B cell (primary cell): ENCODE data around the gene MED20. TPM values are rescaled to one million over a fixed set of nuclear protein-coding genes. Genes with fewer than 3 reads are reported as not detected.

Source experiments
- ATAC-seq: fragments of 200-7000 bp; cut with Tn5 transposase; one replicate; pipeline ENCODE4 v1.10.0; 2021; ENCODE audit warnings: low read depth, mild to moderate bottlenecking, moderate number of reproducible peaks, moderate library complexity
- CTCF ChIA-PET: fragments of 350-600 bp; sonication (Branson Sonifier 250); formaldehyde crosslinking; loops from one replicate; lab custom pipeline; 2021; ENCODE audit warnings: antibody characterized with exemption, inconsistent platforms; lab: Charles Lee
- POLR2A ChIA-PET: fragments of 350-600 bp; sonication (Branson Sonifier 250); formaldehyde crosslinking; loops from one replicate; lab custom pipeline; 2021; ENCODE audit warnings: antibody characterized with exemption; lab: Charles Lee
- DNase-seq: peaks from one replicate; pipeline ENCODE4 v3.0.0; 2013
- H2AFZ ChIP-seq: 2 replicates; pipeline ENCODE4 v1.6.1; 2012; ENCODE audit warnings: mild to moderate bottlenecking, low read depth, low read length; ENCODE audit not compliant: insufficient read depth, poor library complexity, severe bottlenecking
- H3K27ac ChIP-seq, 2 donors: 1 replicate in 1 of 2; 2 replicates in 1 of 2; pipeline ENCODE4 v1.5.1; 2012 to 2013; ENCODE audit warnings: low read length in 2 of 2, mild to moderate bottlenecking in 2 of 2, moderate library complexity in 1 of 2
- H3K27me3 ChIP-seq, 4 experiments: fragments of 200-600 bp in 1 of 4; sonication (generic) in 1 of 4; replicated peaks in 1 of 4; 1 replicate in 2 of 4; 2 replicates in 2 of 4; pipeline versions ENCODE4 v1.6.1 to v1.7.0; 2013 to 2016; ENCODE audit warnings: low read length in 3 of 4, mild to moderate bottlenecking in 2 of 4, mixed read lengths in 1 of 4, moderate library complexity in 1 of 4; ENCODE audit not compliant: insufficient read depth in 4 of 4, control insufficient read depth in 3 of 4; ENCODE audit errors: control extremely low read depth in 1 of 4
- H3K36me3 ChIP-seq, 2 experiments: replicated peaks in 1 of 2; 1 replicate in 1 of 2; 2 replicates in 1 of 2; pipeline versions ENCODE4 v1.6.1 to v1.7.1; 2013; ENCODE audit warnings: low read length in 1 of 2; ENCODE audit not compliant: insufficient read depth in 2 of 2, control insufficient read depth in 1 of 2; ENCODE audit errors: control extremely low read depth in 1 of 2, extremely low read depth in 1 of 2
- H3K4me1 ChIP-seq, 2 donors: fragments of 200-600 bp in 1 of 2; sonication (generic) in 1 of 2; 1 replicate in 1 of 2; 2 replicates in 1 of 2; pipeline versions ENCODE4 v1.5.1 to v1.6.1; 2013 to 2017; ENCODE audit warnings: low read length in 2 of 2; ENCODE audit not compliant: control insufficient read depth in 2 of 2, insufficient read depth in 2 of 2
- H3K4me2 ChIP-seq: replicated peaks from 2 replicates; pipeline ENCODE3; 2012; ENCODE audit warnings: mild to moderate bottlenecking, low read depth, low read length; ENCODE audit not compliant: poor library complexity, severe bottlenecking
- H3K4me3 ChIP-seq, 5 experiments: fragments of 200-600 bp in 1 of 5; sonication (generic) in 1 of 5; 1 replicate in 3 of 5; 2 replicates in 2 of 5; pipeline versions ENCODE4 v1.5.1 to v1.7.0; 2011 to 2016; ENCODE audit warnings: low read length in 4 of 5, mild to moderate bottlenecking in 4 of 5, low read depth in 2 of 5, control low read depth in 1 of 5, moderate library complexity in 1 of 5; ENCODE audit not compliant: insufficient read depth in 1 of 5; ENCODE audit errors: control extremely low read depth in 1 of 5, extremely low read depth in 1 of 5
- H3K79me2 ChIP-seq: fragments of 200-600 bp; sonication (generic); one replicate; pipeline ENCODE4 v1.6.0; 2016; ENCODE audit warnings: low read length; ENCODE audit not compliant: control insufficient read depth, insufficient read depth
- H3K9ac ChIP-seq: fragments of 200-600 bp; sonication (generic); 2 replicates; pipeline ENCODE4 v1.6.1; 2017; ENCODE audit warnings: mild to moderate bottlenecking, low read length, moderate library complexity
- H3K9me3 ChIP-seq, 3 donors: one replicate each; pipeline versions ENCODE4 v1.6.1 to v1.7.1; 2013; ENCODE audit warnings: low read length in 2 of 3; ENCODE audit not compliant: control insufficient read depth in 2 of 3, insufficient read depth in 1 of 3; ENCODE audit errors: control extremely low read depth in 1 of 3
- H4K20me1 ChIP-seq: 2 replicates; pipeline ENCODE4 v1.6.0; 2012; ENCODE audit warnings: mild to moderate bottlenecking, low read length; ENCODE audit not compliant: insufficient read depth, control insufficient read depth, poor library complexity, severe bottlenecking
- H3K27ac Mint-ChIP-seq: one replicate; pipeline ENCODE4 v1.8.0; 2021; ENCODE audit warnings: mixed read lengths
- H3K27me3 Mint-ChIP-seq: one replicate; pipeline ENCODE4 v1.8.0; 2021; ENCODE audit warnings: mixed read lengths
- H3K4me1 Mint-ChIP-seq: one replicate; pipeline ENCODE4 v1.8.0; 2021; ENCODE audit warnings: mixed read lengths
- H3K4me3 Mint-ChIP-seq: one replicate; pipeline ENCODE4 v1.8.0; 2021; ENCODE audit warnings: mixed read lengths
- H3K9me3 Mint-ChIP-seq: one replicate; pipeline ENCODE4 v1.8.0; 2022; ENCODE audit warnings: mixed read lengths; ENCODE audit not compliant: insufficient read depth
- EZH2 ChIP-seq: IDR thresholded peaks from 2 replicates; pipeline ENCODE4 v1.6.1; 2012; ENCODE audit warnings: borderline replicate concordance, low read depth, mild to moderate bottlenecking, moderate library complexity, low read length; ENCODE audit not compliant: insufficient read depth, poor library complexity, severe bottlenecking
- WGBS: methylation state at CpG from one replicate; pipeline ENCODE4 v1.1.5; 2013; ENCODE audit warnings: missing lambda C conversion rate; ENCODE audit not compliant: insufficient coverage; 5-methylcytosine and 5-hydroxymethylcytosine counted together
- intact Hi-C: fragments of 100-400 bp; cut with micrococcal nuclease; formaldehyde crosslinking; loops from one replicate; pipeline ENCODE4 v1.10.0; 2022
- polyA plus RNA-seq: library from polyadenylated mRNA; depleted of rRNA; stranded (reverse); fragments of >200 nt; gene quantifications from 2 replicates; pipeline ENCODE4 v1.2.3, GENCODE V29; 2012
- total RNA-seq, 2 donors: library from RNA; stranded (reverse); fragments of 120-200 nt in 1 of 2; gene quantifications; 1 replicate in 1 of 2; 2 replicates in 1 of 2; pipeline versions ENCODE4 v1.2.3 to v1.2.4, GENCODE V29; 2013 to 2022
- TF ChIP-seq, protein P1 (sequence below): fragments of 200-600 bp; IDR thresholded peaks from one replicate; pipeline ENCODE4 v1.8.0; 2022; ENCODE audit warnings: antibody characterized with exemption, mild to moderate bottlenecking

Gene MED20
- total and polyA plus RNA-seq, 2 donors (not counting 1 experiment from before 2014, with no cell fraction given): 4.6 to 18.2 TPM

DNA sequence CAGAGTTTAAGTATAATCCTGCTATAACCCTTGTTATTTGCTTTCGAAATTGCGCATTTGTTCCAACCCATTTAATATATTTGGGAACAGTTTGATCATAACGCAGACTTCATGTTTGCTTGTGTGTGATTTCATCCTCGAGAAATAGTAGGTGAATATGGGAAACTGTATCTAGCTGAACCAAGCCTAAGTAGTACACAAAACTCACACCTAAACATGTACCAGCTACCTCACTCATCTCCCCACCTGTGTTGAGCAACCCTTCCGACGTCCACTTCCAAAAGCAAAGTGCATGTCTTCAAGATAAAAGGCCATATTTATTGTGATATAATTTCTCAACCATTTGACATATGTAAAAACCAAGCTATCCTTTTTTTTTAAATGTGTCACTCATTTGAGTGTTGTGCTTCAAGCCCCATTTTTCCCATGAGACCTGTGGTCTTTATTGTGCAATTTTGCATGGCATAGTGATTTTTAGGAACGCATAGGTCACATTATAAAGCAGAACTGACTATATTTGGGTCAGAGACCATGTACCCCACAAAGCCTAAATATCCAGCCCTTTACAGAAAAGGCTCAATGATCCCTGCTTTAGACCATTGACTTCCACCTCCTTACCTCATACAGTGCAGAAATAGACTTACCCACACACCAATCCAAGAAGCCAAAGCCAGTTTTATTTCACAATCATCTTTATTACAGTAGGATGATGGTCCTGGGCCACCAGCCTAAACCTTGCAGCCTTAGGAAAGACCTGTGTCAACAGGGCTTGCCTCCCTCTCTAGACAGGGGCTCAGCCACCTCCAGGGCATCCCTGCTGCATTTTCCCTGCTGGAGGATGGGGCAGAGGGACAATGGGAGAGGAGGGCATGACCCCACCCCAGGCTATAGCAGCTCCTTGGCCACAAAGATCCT, 13.6 kb upstream of the MED20 start:
- intact Hi-C loops: no loop called here
- Mint-ChIP-seq H3K27ac (peak overlapping the region; percentile 87), H3K27me3 (no peaks in the 10 kb centered on the region), H3K4me1 (peaks cover 51% of the 10 kb centered on the region), H3K4me3 (peak overlapping the region; percentile 17), H3K9me3 (no peaks in the 10 kb centered on the region)
- POLR2A ChIA-PET: interaction anchor here (0.7 kb wide), 1 partner anchor 208 kb away, joined by 3 read pairs; the partner anchor contains the start of gene C6orf132
- Histone ChIP-seq H2AFZ (no peak overlapping the region), H3K4me1 (peaks cover 48 to 53% of the 10 kb centered on the region in 2 donors), H3K79me2 (peaks cover 50% of the 10 kb centered on the region), H3K27me3 (no peaks in the 10 kb centered on the region), H3K27ac (peak overlapping the region in 1 of 2 donors; percentile 59), H3K36me3 (peaks cover 3 to 67% of the 10 kb centered on the region in 2 experiments), H3K9me3 (no peaks in the 10 kb centered on the region), H3K4me2 (peak overlapping the region; percentile 5), H4K20me1 (peaks cover 84% of the 10 kb centered on the region), H3K9ac (no peak overlapping the region), H3K4me3 (no peak overlapping the region)
- ATAC-seq (no peak), DNase-seq (no peak)
- 0% methylated on average over 1 of the region's 7 CpGs for WGBS
- no peak for TF ChIP-seq EZH2
- TF ChIP-seq, protein P1, sequence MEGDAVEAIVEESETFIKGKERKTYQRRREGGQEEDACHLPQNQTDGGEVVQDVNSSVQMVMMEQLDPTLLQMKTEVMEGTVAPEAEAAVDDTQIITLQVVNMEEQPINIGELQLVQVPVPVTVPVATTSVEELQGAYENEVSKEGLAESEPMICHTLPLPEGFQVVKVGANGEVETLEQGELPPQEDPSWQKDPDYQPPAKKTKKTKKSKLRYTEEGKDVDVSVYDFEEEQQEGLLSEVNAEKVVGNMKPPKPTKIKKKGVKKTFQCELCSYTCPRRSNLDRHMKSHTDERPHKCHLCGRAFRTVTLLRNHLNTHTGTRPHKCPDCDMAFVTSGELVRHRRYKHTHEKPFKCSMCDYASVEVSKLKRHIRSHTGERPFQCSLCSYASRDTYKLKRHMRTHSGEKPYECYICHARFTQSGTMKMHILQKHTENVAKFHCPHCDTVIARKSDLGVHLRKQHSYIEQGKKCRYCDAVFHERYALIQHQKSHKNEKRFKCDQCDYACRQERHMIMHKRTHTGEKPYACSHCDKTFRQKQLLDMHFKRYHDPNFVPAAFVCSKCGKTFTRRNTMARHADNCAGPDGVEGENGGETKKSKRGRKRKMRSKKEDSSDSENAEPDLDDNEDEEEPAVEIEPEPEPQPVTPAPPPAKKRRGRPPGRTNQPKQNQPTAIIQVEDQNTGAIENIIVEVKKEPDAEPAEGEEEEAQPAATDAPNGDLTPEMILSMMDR: no peak
- CTCF ChIA-PET: interaction anchor here (1.0 to 12.5 kb wide), 5 partner anchors 13 to 148 kb away, joined by 4 to 263 read pairs (median 9); partner anchors contain the start of genes BYSL, MED20, TAF8 and TOMM6

DNA sequence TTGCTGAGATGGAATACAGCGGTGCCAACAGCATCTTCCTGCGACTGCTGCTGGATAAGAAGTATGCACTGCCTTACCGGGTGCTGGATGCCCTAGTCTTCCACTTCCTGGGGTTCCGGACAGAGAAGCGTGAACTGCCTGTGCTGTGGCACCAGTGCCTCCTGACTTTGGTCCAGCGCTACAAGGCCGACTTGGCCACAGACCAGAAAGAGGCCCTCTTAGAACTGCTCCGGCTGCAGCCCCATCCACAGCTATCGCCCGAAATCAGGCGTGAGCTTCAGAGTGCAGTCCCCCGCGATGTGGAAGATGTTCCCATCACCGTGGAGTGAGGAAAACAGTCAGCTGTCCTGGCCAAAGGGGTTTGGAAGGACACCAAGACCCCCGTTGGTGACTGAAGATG, 11.4 kb upstream of the MED20 start:
- 95% methylated on average over 15 of the region's 15 CpGs for WGBS
- no peaks in the 10 kb centered on the region for H3K27me3 ChIP-seq
- no peaks in the 10 kb centered on the region for H3K9me3 Mint-ChIP-seq
- H3K4me1 Mint-ChIP-seq: peaks cover 30% of the 10 kb centered on the region
- H3K4me2 ChIP-seq: no peak overlapping the region
- H3K27ac Mint-ChIP-seq: no peak overlapping the region
- DNase-seq (no peak), ATAC-seq (no peak)
- H3K4me3 ChIP-seq: no peak overlapping the region
- H3K4me1 ChIP-seq: peaks cover 26 to 32% of the 10 kb centered on the region in 2 donors
- H3K36me3 ChIP-seq: peaks cover 9 to 87% of the 10 kb centered on the region in 2 experiments
- H3K27me3 Mint-ChIP-seq: no peaks in the 10 kb centered on the region
- H3K27ac ChIP-seq: no peak overlapping the region
- peaks cover 62% of the 10 kb centered on the region for H4K20me1 ChIP-seq
- ChIA-PET POLR2A (no interaction called here), CTCF (interaction anchor here (0.6 to 12.5 kb wide), 3 partner anchors 11 to 112 kb away, joined by 3 to 263 read pairs (median 6); partner anchors contain the start of genes BYSL, MED20 and TAF8)
- H3K79me2 ChIP-seq: peaks cover 29% of the 10 kb centered on the region
- H3K9ac ChIP-seq: no peak overlapping the region
- TF ChIP-seq, protein P1: no peak
- no peak for TF ChIP-seq EZH2
- H2AFZ ChIP-seq: no peak overlapping the region
- H3K4me3 Mint-ChIP-seq: no peak overlapping the region
- H3K9me3 ChIP-seq: no peaks in the 10 kb centered on the region
- intact Hi-C loops: no loop called here
